ENCODE results near the gene ZCCHC17.
A peak's percentile ranks its signal among the peaks of the same experiment; 100 is the strongest.
"Not testable (repeated sequence)": the region's sequence is repeated elsewhere in the genome, so short reads cannot be mapped to it uniquely, and the experiment has no call there.

The ZCCHC17 gene

GRCh38 chr1:31296486-31297276 is at the start of gene ZCCHC17, which contains the start of gene SNRNP40:
Gene ZCCHC17 (plus strand): TSS chr1:31297032. CDS start chr1:31310099, 13,067 bp downstream.
Gene SNRNP40 (minus strand): TSS chr1:31296788. CDS start chr1:31296751, 37 bp downstream.
- peak; percentile 98 for ATAC-seq
- H3K27ac Mint-ChIP-seq: no peak within 1 kb of the TSS

GRCh38 chr1:31248276-31248675 is 48.6 kb upstream of the ZCCHC17 start:
- ATAC-seq (no peak), DNase-seq (no peak)
- H3K4me3 Mint-ChIP-seq: no peak overlapping the region
- H3K27me3 Mint-ChIP-seq: no peaks in the 10 kb centered on the region
- no peaks in the 10 kb centered on the region for H3K4me1 Mint-ChIP-seq
- H3K27ac Mint-ChIP-seq: no peak overlapping the region
- H3K9me3 Mint-ChIP-seq: no peaks in the 10 kb centered on the region

More at GRCh38 chr1:31296486-31297276, at the start of gene ZCCHC17, which contains the start of gene SNRNP40:
- H3K9me3 Mint-ChIP-seq: no peaks in the 10 kb centered on the region
- no peaks in the 10 kb centered on the region for H3K27me3 Mint-ChIP-seq
- peak; percentile 94 to 96 for DNase-seq
- no peak within 1 kb of the TSS for H3K4me3 Mint-ChIP-seq
- H3K4me1 Mint-ChIP-seq: peaks cover 12% of the 10 kb centered on the region

- H3K4me3 Mint-ChIP-seq: no peak overlapping the region
- ATAC-seq (no peak), DNase-seq (no peak)
- no peaks in the 10 kb centered on the region for H3K27me3 Mint-ChIP-seq
- H3K27ac Mint-ChIP-seq: peak overlapping the region in 1 of 2 donors; percentile 6
- H3K9me3 Mint-ChIP-seq: no peaks in the 10 kb centered on the region
- H3K4me1 Mint-ChIP-seq: no peaks in the 10 kb centered on the region
Measured at GRCh38 chr1:31249854-31250253, 47.0 kb upstream of the ZCCHC17 start.

- no peak overlapping the region for H3K27ac Mint-ChIP-seq
- H3K27me3 Mint-ChIP-seq: no peaks in the 10 kb centered on the region
- H3K4me1 Mint-ChIP-seq: no peaks in the 10 kb centered on the region
- H3K4me3 Mint-ChIP-seq: no peak overlapping the region
- no peaks in the 10 kb centered on the region for H3K9me3 Mint-ChIP-seq
- ATAC-seq (no peak), DNase-seq (no peak)
Measured at GRCh38 chr1:31257213-31257612, 39.6 kb upstream of the ZCCHC17 start.

GRCh38 chr1:31258581-31258980 is 38.3 kb upstream of the ZCCHC17 start:
- no peak for ATAC-seq
- Mint-ChIP-seq H3K9me3 (no peaks in the 10 kb centered on the region), H3K4me3 (no peak overlapping the region), H3K27me3 (no peaks in the 10 kb centered on the region), H3K4me1 (no peaks in the 10 kb centered on the region), H3K27ac (no peak overlapping the region)
- DNase-seq: no peak

- no peak overlapping the region for H3K4me3 Mint-ChIP-seq
- DNase-seq: no peak
- peak overlapping the region in 1 of 2 donors; percentile 42 for H3K27ac Mint-ChIP-seq
- no peaks in the 10 kb centered on the region for H3K9me3 Mint-ChIP-seq
- no peaks in the 10 kb centered on the region for H3K27me3 Mint-ChIP-seq
- no peaks in the 10 kb centered on the region for H3K4me1 Mint-ChIP-seq
- ATAC-seq: no peak
Measured at GRCh38 chr1:31259746-31260145, 37.1 kb upstream of the ZCCHC17 start.

GRCh38 chr1:31261916-31262315 is 34.9 kb upstream of the ZCCHC17 start:
- DNase-seq (no peak), ATAC-seq (no peak)
- H3K9me3 Mint-ChIP-seq: no peaks in the 10 kb centered on the region
- H3K4me3 Mint-ChIP-seq: no peak overlapping the region
- no peaks in the 10 kb centered on the region for H3K27me3 Mint-ChIP-seq
- peak overlapping the region in 1 of 2 donors; percentile 19 for H3K27ac Mint-ChIP-seq
- no peaks in the 10 kb centered on the region for H3K4me1 Mint-ChIP-seq

GRCh38 chr1:31262393-31262792 is 34.4 kb upstream of the ZCCHC17 start:
- not testable (repeated sequence) for ATAC-seq

GRCh38 chr1:31263408-31263807 is 33.4 kb upstream of the ZCCHC17 start:
- ATAC-seq: no peak
- H3K27ac Mint-ChIP-seq: no peak overlapping the region

More at GRCh38 chr1:31262393-31262792, 34.4 kb upstream of the ZCCHC17 start:
- not testable (repeated sequence) for DNase-seq, H3K4me3 Mint-ChIP-seq, H3K27me3 Mint-ChIP-seq, H3K9me3 Mint-ChIP-seq, H3K4me1 Mint-ChIP-seq
- H3K27ac Mint-ChIP-seq: peak overlapping the region in 1 of 2 donors; percentile 44

GRCh38 chr1:31264790-31265386 is 31.9 kb upstream of the ZCCHC17 start:
- Mint-ChIP-seq H3K4me1 (no peaks in the 10 kb centered on the region), H3K9me3 (no peaks in the 10 kb centered on the region), H3K27ac (peak overlapping the region; percentile 13 to 34), H3K4me3 (no peak overlapping the region), H3K27me3 (no peaks in the 10 kb centered on the region)
- ATAC-seq (no peak), DNase-seq (no peak)

More at GRCh38 chr1:31263408-31263807, 33.4 kb upstream of the ZCCHC17 start:
- Mint-ChIP-seq H3K4me1 (no peaks in the 10 kb centered on the region), H3K9me3 (no peaks in the 10 kb centered on the region), H3K4me3 (no peak overlapping the region), H3K27me3 (no peaks in the 10 kb centered on the region)
- DNase-seq: no peak

- Mint-ChIP-seq H3K4me3 (no peak overlapping the region), H3K27ac (peak overlapping the region in 1 of 2 donors; percentile 6), H3K27me3 (no peaks in the 10 kb centered on the region), H3K4me1 (no peaks in the 10 kb centered on the region), H3K9me3 (no peaks in the 10 kb centered on the region)
- no peak for DNase-seq
- no peak for ATAC-seq
Measured at GRCh38 chr1:31266547-31266946, 30.3 kb upstream of the ZCCHC17 start.

- no peak overlapping the region for H3K27ac Mint-ChIP-seq
- DNase-seq: no peak
- H3K4me1 Mint-ChIP-seq: peaks cover 14% of the 10 kb centered on the region
Measured at GRCh38 chr1:31272369-31272768, 24.5 kb upstream of the ZCCHC17 start.

GRCh38 chr1:31273619-31274018 is 23.2 kb upstream of the ZCCHC17 start:
- Mint-ChIP-seq H3K27me3 (no peaks in the 10 kb centered on the region), H3K4me3 (no peak overlapping the region), H3K9me3 (no peaks in the 10 kb centered on the region), H3K4me1 (peaks cover 14% of the 10 kb centered on the region), H3K27ac (peak overlapping the region in 1 of 2 donors; percentile 5)
- DNase-seq: no peak
- ATAC-seq: no peak

More at GRCh38 chr1:31272369-31272768, 24.5 kb upstream of the ZCCHC17 start:
- Mint-ChIP-seq H3K27me3 (no peaks in the 10 kb centered on the region), H3K9me3 (no peaks in the 10 kb centered on the region), H3K4me3 (no peak overlapping the region)
- ATAC-seq: no peak

- not testable (repeated sequence) for H3K27ac Mint-ChIP-seq, H3K4me3 Mint-ChIP-seq, H3K4me1 Mint-ChIP-seq, DNase-seq, ATAC-seq, H3K9me3 Mint-ChIP-seq, H3K27me3 Mint-ChIP-seq
Measured at GRCh38 chr1:31282426-31282825, 14.4 kb upstream of the ZCCHC17 start.

GRCh38 chr1:31287791-31288190 is 9.0 kb upstream of the ZCCHC17 start:
- H3K27ac Mint-ChIP-seq, ATAC-seq, DNase-seq: not testable (repeated sequence)

GRCh38 chr1:31289021-31289420 is 7.8 kb upstream of the ZCCHC17 start:
- no peak for ATAC-seq
- no peak for DNase-seq
- H3K4me1 Mint-ChIP-seq: no peaks in the 10 kb centered on the region
- no peaks in the 10 kb centered on the region for H3K27me3 Mint-ChIP-seq
- peak overlapping the region in 1 of 2 donors; percentile 65 for H3K27ac Mint-ChIP-seq
- no peak overlapping the region for H3K4me3 Mint-ChIP-seq
- H3K9me3 Mint-ChIP-seq: no peaks in the 10 kb centered on the region

More at GRCh38 chr1:31287791-31288190, 9.0 kb upstream of the ZCCHC17 start:
- not testable (repeated sequence) for H3K4me1 Mint-ChIP-seq, H3K27me3 Mint-ChIP-seq, H3K9me3 Mint-ChIP-seq, H3K4me3 Mint-ChIP-seq

Data from stimulated activated naive CD8-positive, alpha-beta T cell treated with anti-CD3 and anti-CD28 coated beads, Interleukin-15, amount 100 ng/mL, for 72 hours (primary cell).